ENCODE measurements around the gene SLC16A6.
"Not testable (repeated sequence)": the region's sequence is repeated elsewhere in the genome, so short reads cannot be mapped to it uniquely, and the experiment has no call there.

Gene SLC16A6

DNA sequence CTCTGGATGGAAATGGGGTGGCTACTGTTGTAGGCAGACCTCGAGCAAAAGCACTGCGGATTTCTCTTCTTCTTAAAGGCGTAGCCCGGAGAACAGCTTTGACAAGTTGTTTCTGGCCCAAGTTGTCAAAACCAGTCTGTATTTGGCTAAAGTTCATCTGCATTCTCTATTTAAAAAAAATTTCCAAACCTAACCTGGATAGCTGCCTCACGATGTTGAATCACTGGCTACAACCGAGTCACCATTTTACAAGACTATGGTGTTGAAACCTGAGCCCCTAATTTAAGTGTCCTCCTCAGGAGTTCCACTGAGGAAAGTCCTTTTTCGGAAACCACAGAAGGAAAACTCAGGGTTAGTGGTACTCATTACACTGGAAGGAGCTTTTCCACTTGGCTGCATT lies 1.5 kb downstream of the SLC16A6 start:
- DNase-seq: no peak

GRCh38 chr17:68288804-68289203 lies 2.1 kb downstream of the SLC16A6 start:
- no peak for DNase-seq

DNA sequence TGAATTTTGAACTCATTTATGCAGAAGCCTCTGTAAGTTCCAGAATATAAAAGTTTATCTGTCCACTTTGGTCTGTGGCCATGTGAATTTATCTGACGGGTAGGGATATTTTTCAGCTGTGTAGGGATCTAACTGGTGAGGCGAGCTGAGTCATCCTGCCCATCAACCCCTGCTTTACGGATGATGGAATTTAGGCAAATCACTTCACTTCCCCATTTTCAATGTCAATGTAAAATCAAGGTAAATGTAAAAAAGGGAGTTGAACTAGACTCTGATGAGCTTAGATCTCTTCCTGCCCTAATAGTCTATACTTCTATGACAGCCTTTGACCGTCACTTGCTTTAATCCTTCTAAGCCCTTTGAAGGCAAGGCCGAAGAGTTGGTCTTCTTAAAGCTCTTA lies 2.6 kb downstream of the SLC16A6 start:
- DNase-seq: no peak

DNA sequence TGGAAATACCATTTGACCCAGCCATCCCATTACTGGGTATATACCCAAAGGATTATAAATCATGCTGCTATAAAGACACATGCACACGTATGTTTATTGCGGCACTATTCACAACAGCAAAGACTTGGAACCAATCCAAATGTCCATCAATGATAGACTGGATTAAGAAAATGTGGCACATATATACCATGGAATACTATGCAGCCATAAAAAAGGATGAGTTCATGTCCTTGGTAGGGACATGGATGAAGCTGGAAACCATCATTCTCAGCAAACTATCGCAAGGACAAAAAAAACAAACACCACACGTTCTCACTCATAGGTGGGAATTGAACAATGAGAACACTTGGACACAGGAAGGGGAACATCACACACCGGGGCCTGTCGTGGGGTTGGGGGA lies 9.0 kb downstream of the SLC16A6 start:
- DNase-seq: not testable (repeated sequence)

- DNase-seq: no peak
Observed at GRCh38 chr17:68277807-68278206, 13.1 kb downstream of the SLC16A6 start.

DNA sequence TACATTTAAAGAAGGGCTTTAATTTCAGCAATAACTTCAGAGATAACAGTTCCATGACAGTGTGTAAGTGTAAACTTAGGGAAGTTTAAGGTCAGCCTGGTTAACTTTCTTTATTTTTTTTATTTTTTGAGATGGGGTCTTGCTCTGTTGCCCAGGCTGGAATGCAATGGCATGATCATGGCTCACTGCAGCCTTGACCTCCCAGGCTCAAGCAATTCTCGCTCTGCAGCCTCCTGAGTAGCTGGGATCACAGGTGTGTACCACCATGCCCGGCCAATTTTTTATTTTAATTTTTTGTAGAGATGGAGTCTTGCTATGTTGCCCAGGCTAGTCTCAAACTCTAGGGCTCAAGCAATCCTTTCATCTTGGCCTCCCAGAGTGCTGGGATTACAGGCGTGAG lies 14.6 kb downstream of the SLC16A6 start:
- DNase-seq: not testable (repeated sequence)

GRCh38 chr17:68273722-68274121 lies 17.2 kb downstream of the SLC16A6 start:
- DNase-seq: no peak

DNA sequence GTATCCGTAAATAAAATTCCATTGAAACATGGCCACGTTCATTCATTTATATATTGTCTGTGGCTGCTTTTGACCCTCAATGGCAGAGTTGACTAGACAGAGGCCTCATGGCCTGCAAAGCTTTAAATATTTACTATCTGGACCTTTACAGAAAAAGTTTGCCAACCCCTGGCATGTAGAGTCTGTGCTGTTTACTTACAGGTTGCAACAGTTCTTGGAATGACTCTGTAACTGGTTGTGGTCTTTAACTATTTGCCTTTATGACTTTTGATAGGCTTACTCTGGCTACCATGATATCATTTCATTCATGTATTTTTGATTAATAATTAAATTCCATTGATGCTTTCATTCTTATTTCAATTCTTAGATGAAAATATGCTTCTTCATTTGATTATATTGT lies 25.1 kb downstream of the SLC16A6 start:
- not testable (repeated sequence) for DNase-seq

GRCh38 chr17:68263101-68263681 lies 27.7 kb downstream of the SLC16A6 start:
- DNase-seq: not testable (repeated sequence)

DNA sequence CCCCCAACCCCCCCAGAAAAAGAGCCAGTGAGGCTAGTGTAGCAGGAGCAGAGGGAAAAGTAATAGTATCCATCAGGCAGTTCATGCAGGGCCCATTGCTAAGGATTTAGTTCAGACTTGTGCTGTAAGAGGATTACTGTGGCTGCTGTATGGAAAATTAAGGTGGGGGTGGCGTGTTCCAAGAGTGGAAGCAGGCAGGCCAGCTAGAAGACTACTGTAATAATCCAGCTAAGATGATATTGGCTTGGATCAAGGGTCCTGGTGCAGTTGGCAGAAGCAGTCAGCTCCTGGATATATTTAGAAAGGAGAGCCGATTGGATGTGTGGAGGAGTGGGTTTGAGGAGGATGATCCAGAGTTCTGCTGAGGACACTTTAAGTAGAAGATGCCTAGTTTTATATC lies 28.5 kb downstream of the SLC16A6 start:
- not testable (repeated sequence) for DNase-seq

DNA sequence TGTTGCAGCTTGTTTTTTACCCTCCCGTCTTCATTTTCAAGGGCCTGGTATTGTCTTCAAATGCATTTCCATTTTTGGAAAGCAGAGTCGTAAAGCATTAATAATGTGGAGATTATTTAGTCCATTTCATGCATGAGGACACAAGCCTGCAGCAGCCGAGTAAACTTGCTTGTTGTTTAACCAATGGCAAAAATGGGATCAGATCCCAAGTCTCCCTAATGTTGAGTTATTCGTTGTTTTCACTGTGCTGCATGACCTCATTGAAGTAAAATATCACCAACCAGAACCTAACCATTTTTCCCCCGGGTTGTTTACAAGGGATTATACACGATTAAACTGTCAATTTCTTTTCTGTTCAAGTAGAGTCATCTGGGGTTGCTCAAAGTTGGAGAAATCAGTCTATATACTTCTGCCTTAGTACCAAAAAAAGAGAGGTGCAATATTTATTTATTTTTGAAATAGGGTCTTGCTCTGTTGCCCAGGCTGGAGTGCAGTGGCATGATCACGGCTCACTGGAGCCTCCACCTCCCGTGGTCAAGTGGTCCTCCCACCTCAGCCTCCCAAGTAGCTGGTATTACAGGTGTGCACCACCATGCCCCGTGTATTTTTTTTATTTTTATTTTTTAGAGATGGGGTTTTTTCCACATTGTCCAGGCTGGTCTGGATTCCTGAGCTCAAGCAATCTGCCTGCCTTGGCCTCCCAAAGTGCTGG lies 30.7 kb downstream of the SLC16A6 start:
- DNase-seq: no peak

GRCh38 chr17:68259648-68259951 lies 31.3 kb downstream of the SLC16A6 start:
- not testable (repeated sequence) for DNase-seq

GRCh38 chr17:68258890-68259647 lies 31.9 kb downstream of the SLC16A6 start:
- peak; percentile 63 for DNase-seq

DNA sequence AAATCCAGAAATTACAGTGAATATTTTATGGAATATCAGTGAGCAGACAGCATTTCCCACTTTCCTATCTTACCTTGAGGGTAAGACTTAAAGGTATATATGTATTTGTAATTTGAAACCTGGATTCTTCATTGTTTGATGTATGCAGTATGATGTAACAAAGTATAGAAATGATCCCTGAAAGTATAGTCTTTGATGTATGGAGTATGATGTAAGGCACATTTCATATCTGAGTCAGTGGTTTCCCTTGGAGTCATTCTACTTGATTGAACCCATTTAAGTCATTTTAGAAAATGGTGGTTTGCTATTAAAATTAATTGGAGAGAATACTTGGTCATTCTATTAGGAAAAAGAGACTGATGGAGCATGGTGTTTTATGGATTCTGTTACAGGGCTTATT lies 33.0 kb downstream of the SLC16A6 start:
- DNase-seq: no peak

- DNase-seq: not testable (repeated sequence)
Observed at GRCh38 chr17:68256701-68257100, 34.2 kb downstream of the SLC16A6 start.

DNA sequence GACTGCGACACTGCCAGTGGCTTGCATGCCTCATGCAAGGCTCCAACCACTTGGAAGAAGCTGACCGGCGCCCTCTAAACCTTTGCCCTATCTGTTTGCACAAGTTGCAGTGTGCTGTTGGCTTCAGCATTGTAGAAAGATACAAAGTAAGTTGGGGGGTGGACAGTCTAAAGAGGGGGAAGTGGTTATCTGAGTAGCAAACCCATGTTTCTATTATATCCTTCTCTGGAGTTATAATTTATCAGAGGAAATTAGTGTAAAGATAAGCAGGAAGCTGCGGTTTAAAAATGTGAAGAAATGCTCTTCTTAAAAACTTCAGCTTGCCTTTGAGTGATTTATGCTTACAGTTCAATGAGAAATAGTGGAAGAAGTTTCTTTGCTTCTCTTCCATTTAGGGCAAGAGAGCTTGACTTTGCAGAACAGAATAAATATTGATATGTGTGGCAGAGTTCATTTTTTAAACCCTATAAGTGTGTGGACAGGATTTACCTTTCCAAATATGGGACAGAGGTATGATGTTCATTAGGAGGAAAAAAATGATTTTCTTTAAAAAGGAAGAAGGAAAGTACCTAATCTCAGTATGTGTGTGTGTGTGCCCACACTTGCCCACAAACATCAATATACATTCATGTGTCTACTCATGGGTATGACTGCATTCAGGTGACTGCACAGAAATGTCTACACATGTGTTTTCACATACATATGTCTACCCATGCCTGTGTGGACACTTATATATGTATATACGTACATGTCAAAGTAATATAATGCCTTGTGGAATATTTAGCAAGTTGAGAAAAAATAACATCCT lies 35.0 kb downstream of the SLC16A6 start:
- no peak for DNase-seq

- DNase-seq: no peak
Observed at GRCh38 chr17:68255151-68255550, 35.8 kb downstream of the SLC16A6 start.

DNA sequence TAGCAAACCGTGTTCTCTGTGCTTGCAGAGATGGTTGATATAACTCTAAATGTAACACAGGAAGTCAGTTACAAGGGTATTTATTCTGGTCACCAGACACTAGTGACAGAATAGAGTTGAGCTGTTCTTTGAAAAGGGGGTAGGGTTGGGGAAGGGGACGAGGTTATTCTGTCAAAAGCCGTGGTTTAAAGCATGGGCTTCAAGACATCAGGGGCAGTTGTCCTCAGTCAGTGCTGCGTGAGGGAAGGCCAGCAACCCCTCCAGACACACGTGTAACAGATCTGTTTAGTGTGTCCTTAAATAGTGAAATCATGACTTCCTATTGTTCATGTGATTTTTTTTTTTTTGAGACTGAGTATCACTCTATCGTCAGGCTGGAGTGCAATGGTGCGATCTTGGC lies 37.5 kb downstream of the SLC16A6 start:
- not testable (repeated sequence) for DNase-seq

- DNase-seq: no peak
Observed at GRCh38 chr17:68249354-68249765, 41.6 kb downstream of the SLC16A6 start.

GRCh38 chr17:68248891-68249290 lies 42.0 kb downstream of the SLC16A6 start:
- no peak for DNase-seq

DNA sequence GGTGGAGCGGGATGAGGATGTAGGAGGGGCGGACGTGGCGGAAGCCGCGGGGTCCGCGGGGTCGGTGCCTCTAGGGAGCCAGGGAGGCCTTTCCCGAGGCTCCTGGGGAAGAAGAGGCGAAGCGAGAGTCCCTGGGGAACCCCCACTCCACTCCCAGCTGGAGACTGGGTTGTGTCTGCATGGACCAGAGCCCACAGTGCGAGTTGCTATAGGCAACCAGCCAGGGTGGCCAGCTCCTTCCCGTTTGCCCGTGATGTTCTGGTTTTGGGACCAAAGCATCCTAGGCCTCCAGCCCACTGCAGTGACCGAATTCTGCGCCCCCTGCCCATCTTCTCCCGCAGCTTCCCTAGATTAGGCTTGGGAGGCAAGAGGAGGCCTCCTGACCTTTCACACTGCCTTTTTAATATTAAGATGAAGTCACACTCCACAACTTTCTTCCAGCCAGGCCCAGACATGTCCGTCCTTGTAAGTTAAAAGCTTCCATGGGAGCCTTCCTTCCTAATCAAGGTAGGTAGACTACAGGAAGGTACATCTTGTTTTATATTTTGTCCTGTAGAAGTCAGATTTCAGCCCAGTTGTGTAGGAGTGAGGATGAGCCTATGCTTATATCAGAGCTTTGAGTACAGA lies 42.6 kb downstream of the SLC16A6 start:
- DNase-seq: peak; percentile 43

- peak; percentile 96 for DNase-seq
Observed at GRCh38 chr17:68247445-68248198, 43.3 kb downstream of the SLC16A6 start, which contains the start of gene AMZ2. TSS of gene AMZ2 (plus strand) at chr17:68248043. CDS start at chr17:68250188, 2,145 bp downstream.

Measured in activated gamma-delta T cell treated with Interleukin-2 at 50 U/mL for 16 hours (primary cell).